HG03060 (cell line): ENCODE results near the gene RPL15.

Experiments
- ATAC-seq: cut with Tn5 transposase; IDR thresholded peaks from one replicate; pipeline ENCODE4 v1.9.1; 2021; ENCODE audit warnings: low read depth, moderate number of reproducible peaks; ENCODE audit not compliant: unreplicated experiment

RPL15 gene

GRCh38 chr3:23956701-23957100 lies 39.8 kb downstream of the RPL15 start:
- ATAC-seq = no peak

GRCh38 chr3:23959135-23959900 lies 42.4 kb downstream of the RPL15 start:
- no peak for ATAC-seq

- ATAC-seq = no peak
These were observed 43.7 kb downstream of the RPL15 start for GRCh38 chr3:23960649-23961048.

- no peak for ATAC-seq
These were observed 44.1 kb downstream of the RPL15 start for GRCh38 chr3:23961066-23961465.

GRCh38 chr3:23961913-23962312 lies 45.0 kb downstream of the RPL15 start:
- ATAC-seq = no peak

GRCh38 chr3:23964537-23965235 lies 47.8 kb downstream of the RPL15 start:
- ATAC-seq = no peak

- no peak for ATAC-seq
These were observed 49.4 kb downstream of the RPL15 start for GRCh38 chr3:23966328-23966727.

GRCh38 chr3:23968463-23969184 lies 51.7 kb downstream of the RPL15 start:
- ATAC-seq = no peak

GRCh38 chr3:23969393-23969792 lies 52.5 kb downstream of the RPL15 start:
- no peak for ATAC-seq
